GM21529 (cell line): ENCODE results near the gene IRGM.

Experiments
- ATAC-seq: cut with Tn5 transposase; IDR thresholded peaks from one replicate; pipeline ENCODE4 v1.9.1; 2021; ENCODE audit not compliant: unreplicated experiment

IRGM gene

DNA sequence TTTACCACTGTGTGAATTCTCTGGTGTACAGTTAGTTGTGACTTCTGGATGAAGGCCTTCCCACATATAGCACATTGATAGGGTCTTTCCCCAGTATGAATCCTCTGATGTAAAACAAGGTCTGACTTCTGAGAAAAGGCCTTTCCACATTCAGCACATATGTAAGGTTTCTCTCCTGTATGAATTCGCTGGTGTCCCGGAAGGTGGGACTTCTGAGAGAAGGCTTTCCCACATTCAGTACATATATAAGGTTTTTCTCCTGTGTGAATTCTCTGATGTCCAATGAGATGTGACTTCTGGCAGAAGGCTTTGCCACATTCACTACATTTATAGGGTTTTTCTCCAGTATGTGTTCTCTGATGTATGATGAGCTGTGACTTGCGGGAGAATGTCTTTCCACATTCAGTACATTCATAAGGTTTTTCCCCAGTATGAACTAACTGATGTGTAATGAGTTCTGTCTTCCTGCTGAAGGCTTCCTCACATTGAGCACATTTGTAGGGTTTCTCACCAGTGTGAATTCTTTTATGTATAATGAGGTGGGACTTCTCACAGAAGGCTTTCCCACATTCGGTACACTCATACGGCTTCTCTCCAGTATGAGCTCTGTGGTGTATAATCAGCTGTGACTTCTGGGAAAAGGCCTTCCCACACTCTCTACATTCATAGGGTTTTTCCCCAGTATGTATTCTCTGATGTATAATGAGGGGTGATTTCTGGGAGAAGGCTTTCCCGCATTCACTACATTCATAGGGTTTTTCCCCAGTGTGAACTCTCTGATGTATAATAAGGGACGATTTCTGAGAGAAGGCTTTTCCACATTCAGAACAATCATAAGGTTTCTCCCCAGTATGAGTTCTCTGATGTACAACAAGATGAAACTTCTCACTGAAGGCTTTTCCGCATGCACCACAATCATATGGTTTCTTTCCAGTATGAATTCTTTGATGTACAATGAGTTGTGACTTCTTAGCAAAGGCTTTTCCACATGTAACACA lies 49.4 kb downstream of the IRGM start:
- ATAC-seq = no peak
